Neural progenitor cell (in vitro differentiated cells): ENCODE measurements around the gene ANKRD6.

Experiments
- CTCF ChIP-seq: fragments of 200-600 bp; sonication (generic); IDR thresholded peaks from 2 replicates; pipeline ENCODE4 v1.5.1; 2017; ENCODE audit warnings: antibody characterized with exemption, mild to moderate bottlenecking
- EZH2 ChIP-seq: fragments of 200-600 bp; sonication (generic); IDR thresholded peaks from 2 replicates; pipeline ENCODE4 v1.6.1; 2017; ENCODE audit warnings: antibody characterized with exemption, mild to moderate bottlenecking, moderate library complexity
- EZH2phosphoT487 ChIP-seq: fragments of 200-600 bp; sonication (generic); IDR thresholded peaks from 2 replicates; pipeline ENCODE4 v1.6.1; 2017; ENCODE audit warnings: antibody characterized with exemption

DNA sequence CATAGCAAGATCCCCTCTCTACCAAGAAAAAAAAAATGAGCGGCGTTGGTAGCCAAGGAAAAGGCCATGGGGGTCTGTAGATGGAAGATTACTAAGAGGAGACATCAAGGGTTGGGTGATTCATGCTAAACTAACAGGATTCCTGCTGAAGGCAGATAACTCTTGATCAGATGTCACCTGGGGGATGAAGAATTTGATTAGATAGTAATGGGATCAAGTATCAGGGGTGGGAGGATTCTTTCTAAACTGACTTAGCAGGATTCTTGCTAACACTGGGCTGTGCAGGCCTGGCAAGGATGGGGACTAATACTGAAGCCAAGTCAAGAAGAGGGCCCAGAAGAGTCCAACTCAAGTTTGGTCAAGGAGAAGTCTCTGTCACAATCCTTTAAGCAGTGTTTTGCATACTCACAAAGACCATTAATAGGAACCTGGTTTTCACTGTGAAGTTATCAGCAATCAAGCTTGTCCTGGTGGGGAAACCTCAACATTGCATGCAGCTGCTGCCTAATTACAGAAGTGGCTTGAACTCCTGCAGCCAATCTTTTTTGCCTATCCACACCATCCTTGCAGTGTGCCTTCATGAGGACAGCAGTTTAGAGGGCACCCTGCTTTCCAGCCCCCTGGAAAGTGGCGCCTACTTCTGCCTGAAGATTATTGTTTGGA is 61.3 kb downstream of the ANKRD6 start:
- TF ChIP-seq CTCF = peak; percentile 32
- TF ChIP-seq EZH2phosphoT487 = no peak
- TF ChIP-seq EZH2 = no peak
